NOMO-1 treated with dmso at 0.1 percent for 144 hours (cell line): ENCODE data around the gene ADGRV1.
"Not testable (repeated sequence)": the region's sequence is repeated elsewhere in the genome, so short reads cannot be mapped to it uniquely, and the experiment has no call there.

Experiments used
- DNase-seq: peaks from one replicate; lab custom pipeline; 2025; ENCODE audit not compliant: unreplicated experiment; lab: John Stamatoyannopoulos, UW

Gene ADGRV1

DNA sequence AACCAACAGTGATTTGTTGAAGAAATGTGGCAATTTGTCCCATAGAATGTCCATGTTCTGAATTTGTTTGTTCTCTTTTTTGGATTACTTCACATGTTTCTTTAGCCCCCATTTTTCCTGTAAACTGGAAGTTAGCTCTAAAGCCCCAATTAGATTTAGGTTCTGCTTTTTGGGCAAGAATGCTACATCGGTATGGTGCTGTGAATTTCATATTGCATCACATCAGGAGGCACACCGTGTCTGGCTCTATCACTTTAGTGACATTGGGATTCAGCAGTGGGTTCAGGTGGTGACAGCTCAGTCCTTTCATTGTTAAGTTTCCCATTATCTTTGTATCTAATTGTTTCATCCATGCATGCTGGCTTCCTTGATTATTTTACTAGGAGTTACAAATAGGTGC is 27.9 kb downstream of the ADGRV1 start:
- DNase-seq = no peak

DNA sequence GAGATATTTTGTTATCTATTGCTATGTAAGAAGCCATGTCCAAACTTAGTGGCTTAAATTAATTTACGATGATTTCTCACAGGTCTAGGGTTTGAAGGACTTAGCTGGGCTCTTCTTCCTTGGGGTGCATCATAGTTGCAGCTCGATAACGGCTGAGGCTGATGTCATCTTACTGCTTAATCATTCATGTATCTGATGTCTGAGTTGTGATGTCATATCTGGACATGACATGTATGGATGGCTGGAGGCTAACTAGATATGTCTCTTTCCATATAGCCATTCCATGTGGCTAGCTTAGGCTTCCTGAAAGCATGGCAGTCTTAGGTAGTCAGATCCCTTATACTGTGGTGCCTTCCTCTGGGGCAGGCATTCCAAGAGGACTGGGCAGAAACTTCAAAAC is 31.6 kb downstream of the ADGRV1 start:
- DNase-seq = no peak

- not testable (repeated sequence) for DNase-seq
These were observed 34.5 kb downstream of the ADGRV1 start for GRCh38 chr5:90593083-90593482.

DNA sequence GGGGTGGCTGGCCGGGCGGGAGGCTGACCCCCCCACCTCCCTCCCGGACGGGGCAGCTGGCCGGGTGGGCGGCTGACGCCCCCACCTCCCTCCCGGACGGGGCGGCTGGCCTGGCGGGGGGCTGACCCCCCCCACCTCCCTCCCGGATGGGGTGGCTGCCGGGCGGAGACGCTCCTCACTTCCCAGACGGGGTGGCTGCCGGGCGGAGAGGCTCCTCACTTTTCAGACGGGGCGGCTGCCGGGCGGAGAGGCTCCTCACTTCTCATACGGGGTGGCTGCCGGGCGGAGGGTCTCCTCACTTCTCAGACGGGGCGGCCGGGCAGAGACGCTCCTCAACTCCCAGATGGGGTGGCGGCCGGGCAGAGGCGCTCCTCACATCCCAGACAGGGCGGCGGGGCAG is 37.2 kb downstream of the ADGRV1 start:
- DNase-seq = not testable (repeated sequence)

- DNase-seq = no peak
These were observed 39.7 kb downstream of the ADGRV1 start for GRCh38 chr5:90598293-90598692.

- not testable (repeated sequence) for DNase-seq
These were observed 41.7 kb downstream of the ADGRV1 start for GRCh38 chr5:90600307-90600706.

GRCh38 chr5:90601468-90601867 is 42.9 kb downstream of the ADGRV1 start:
- no peak for DNase-seq

- DNase-seq = no peak
These were observed 44.1 kb downstream of the ADGRV1 start for GRCh38 chr5:90602681-90603080.

GRCh38 chr5:90606539-90606938 is 47.9 kb downstream of the ADGRV1 start:
- no peak for DNase-seq

DNA sequence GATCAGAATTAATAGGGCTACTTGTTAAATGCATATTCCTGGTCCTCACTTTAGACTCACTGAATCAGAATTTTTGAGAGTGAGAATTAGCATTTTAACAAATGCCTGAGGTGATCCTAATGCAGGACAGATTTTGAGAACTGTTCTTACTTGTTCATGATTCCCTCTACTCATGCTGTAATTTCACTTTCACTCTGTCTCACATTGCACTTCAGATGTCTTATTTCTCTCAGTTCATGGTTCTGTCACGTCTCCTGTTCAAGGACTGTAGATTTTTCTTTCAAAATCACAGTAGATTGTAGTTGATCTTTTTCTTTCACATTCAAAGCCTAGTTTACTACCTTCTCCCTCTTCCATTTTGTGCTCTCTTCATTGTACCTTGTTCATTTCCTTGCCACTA is 54.3 kb downstream of the ADGRV1 start:
- DNase-seq = no peak

DNA sequence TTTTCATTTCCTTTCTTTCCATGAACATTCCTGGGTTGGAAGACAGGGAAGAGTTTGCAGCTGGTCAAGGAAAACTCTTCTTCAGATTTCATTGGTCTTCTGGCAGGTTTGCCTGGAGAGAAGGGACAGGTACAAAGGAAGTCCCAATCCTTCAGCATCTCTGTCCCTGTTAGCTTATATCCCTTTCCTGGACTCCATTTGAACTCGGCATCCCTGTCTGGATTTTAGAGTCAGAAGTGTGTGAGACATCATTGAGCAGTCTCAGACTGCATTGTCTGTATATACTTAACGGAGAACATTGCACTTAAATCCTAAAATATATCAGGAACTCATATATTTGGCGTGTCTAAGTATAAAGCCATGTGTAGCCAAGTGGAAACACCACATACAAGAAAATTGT is 54.9 kb downstream of the ADGRV1 start:
- DNase-seq = no peak

DNA sequence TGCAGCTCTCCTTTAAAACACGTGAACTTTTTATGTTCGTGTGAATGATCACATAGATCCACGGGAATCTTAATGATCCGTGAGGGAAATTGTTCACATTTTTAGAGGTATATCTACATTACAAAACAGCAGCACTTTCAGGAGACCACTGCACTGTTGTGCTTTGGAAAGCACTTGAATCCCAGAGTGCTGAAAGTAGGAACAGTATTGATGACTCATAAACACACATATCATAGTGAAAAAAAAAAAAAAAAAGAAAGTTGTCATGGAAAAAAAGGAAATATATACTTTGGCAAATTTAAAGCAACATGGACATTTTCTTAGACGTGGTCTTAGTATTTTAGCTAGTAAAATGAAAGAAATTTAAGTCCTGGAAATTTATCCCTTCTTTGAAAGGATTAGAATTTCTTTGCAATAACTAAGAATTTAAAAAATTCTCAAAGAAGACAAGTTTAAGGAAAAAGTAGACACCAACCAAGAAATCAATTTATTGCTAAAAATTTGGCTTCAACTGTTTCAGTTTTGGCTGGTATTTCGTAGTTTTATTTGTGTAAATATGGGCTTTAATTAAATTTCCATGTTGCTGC is 55.4 kb downstream of the ADGRV1 start:
- no peak for DNase-seq

DNA sequence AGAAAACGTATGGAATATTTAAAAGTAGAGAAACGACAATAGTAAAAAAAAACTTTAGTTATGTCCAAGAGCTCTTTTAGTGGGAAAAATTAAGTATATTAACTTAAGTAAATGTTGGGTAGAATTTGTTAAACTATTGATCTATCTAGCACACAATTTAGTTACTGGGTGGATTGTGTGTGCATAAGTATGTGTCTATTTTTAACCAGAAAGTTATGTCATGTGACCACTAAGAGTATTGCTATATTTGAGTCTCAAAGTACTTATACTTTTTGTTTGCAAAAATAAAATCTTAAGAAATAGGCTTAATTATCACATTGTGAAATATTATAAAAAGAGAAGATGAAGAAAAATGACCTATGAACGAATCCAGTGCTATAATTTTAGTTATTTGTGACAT is 56.8 kb downstream of the ADGRV1 start:
- DNase-seq = no peak

DNA sequence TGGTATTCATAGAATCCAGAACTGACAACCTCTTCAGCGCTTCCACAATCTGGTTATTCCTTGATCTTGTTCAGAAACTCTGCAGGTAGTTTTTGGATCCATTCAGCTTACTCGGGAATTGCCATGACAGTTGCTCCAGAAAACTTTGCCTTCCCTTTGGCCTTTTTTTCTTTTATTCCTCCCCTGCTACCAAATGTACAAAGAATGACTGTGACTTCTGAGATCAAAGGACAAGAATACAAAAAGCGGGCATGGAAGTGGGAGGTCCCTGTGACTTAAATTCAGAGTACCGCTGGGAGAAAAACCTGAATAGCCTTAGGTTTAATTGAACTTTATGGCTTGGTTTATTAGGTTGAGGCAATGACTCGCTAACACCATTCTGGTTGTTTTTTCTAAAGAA is 59.5 kb downstream of the ADGRV1 start:
- no peak for DNase-seq

- not testable (repeated sequence) for DNase-seq
These were observed 61.2 kb downstream of the ADGRV1 start for GRCh38 chr5:90619762-90620161.

GRCh38 chr5:90621848-90622247 is 63.3 kb downstream of the ADGRV1 start:
- DNase-seq = no peak

GRCh38 chr5:90626493-90626892 is 67.9 kb downstream of the ADGRV1 start:
- DNase-seq = no peak

GRCh38 chr5:90628492-90628891 is 69.9 kb downstream of the ADGRV1 start:
- no peak for DNase-seq

DNA sequence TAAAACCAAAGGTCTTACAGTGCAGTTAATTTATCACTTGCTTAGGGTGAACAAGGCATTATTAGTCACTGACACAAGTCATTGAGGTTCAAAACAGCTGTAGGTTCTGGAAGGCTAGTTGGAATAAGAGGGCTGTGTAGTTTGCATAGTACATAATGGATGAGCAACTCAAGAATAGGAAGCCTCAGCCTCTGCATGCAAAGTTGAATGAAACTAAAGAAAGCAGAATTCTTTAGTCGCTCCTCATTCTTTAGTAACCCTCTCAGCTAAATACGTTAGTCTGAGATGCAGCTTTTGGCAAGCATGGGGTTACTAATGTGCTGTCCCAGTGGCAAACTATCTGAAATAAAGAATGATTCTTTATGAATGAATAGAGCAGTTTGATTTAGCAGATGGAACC is 74.2 kb downstream of the ADGRV1 start:
- DNase-seq = no peak

DNA sequence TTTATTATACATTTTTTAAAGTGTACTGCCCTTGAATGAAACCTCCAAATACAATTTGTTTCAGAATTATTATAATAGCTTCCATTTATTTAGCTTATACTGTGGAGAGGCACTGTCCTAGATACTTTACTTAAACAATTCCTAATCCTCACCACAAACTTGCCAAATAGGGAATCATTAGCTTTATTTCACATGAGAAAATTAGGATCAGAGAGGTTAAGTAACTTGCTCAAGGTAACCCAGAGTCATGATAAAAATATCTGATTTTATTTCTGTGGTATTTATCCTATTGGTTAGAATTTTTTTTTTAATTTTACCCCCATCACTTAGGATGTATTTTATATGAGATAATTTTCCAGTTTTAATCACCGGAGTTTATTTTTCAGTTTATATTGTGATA is 78.4 kb downstream of the ADGRV1 start:
- no peak for DNase-seq

- no peak for DNase-seq
These were observed 79.1 kb downstream of the ADGRV1 start for GRCh38 chr5:90637731-90638130.

DNA sequence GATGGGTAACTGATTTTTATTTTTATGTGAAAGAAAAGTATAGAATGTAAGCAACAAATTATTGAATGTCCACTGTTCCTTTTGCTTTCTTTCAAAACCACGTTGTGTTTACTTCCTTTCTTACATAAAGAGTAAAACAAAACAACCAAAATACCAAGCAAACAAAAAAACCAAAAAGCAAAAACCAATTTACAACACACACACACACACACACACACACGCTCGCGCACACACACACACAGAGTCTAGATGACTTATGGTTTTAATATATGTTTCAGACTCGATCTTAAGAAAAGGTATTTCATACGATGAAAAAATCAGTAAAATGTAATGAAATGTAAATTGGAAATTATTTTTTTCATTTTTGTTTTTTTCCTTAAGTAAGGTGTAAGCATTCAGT is 80.3 kb downstream of the ADGRV1 start:
- no peak for DNase-seq

GRCh38 chr5:90640484-90641059 is 82.0 kb downstream of the ADGRV1 start:
- no peak for DNase-seq
